Sigmoid colon (tissue), 7 donors: ENCODE data around the gene FBF1. TPM values are rescaled to one million over a fixed set of nuclear protein-coding genes. Genes with fewer than 3 reads are reported as not detected.
A peak's percentile ranks its signal among the peaks of the same experiment; 100 is the strongest.

Experiments
- DNase-seq: peaks from one replicate; pipeline ENCODE4 v3.0.0-alpha.2; 2019
- H3K27ac ChIP-seq, 4 donors: fragments of 200-600 bp; sonication (generic); one replicate each; pipeline ENCODE4 v1.5.1; 2016 to 2019; ENCODE audit warnings: mild to moderate bottlenecking in 1 of 4
- H3K27me3 ChIP-seq, 3 donors: fragments of 200-600 bp; sonication (generic); one replicate each; pipeline ENCODE4 v1.5.1; 2019; ENCODE audit warnings: mild to moderate bottlenecking in 1 of 3
- H3K36me3 ChIP-seq, 4 donors: fragments of 200-600 bp; sonication (generic); one replicate each; pipeline ENCODE4 v1.5.1; 2016 to 2019
- H3K4me1 ChIP-seq, 4 donors: fragments of 200-600 bp; sonication (generic); one replicate each; pipeline ENCODE4 v1.5.1; 2017 to 2019
- H3K4me3 ChIP-seq, 4 donors: fragments of 200-600 bp; sonication (generic); one replicate each; pipeline ENCODE4 v1.5.1; 2017 to 2019; ENCODE audit warnings: mild to moderate bottlenecking in 2 of 4, moderate library complexity in 1 of 4
- H3K9me3 ChIP-seq, 4 donors: fragments of 200-600 bp in 3 of 4; sonication (generic) in 3 of 4; one replicate each; pipeline versions ENCODE4 v1.5.1 to v1.6.1; 2013 to 2019
- EP300 ChIP-seq, 4 donors: sonication (generic); formaldehyde crosslinking; IDR thresholded peaks; one replicate each; pipeline ENCODE4 v1.6.1; 2017; ENCODE audit warnings: antibody characterized with exemption in 4 of 4
- POLR2A ChIP-seq, 2 donors: fragments of 450-650 bp; IDR thresholded peaks; one replicate each; pipeline ENCODE4 v1.6.1; 2016; ENCODE audit warnings: antibody characterized with exemption in 2 of 2, mild to moderate bottlenecking in 2 of 2, moderate library complexity in 2 of 2
- POLR2AphosphoS5 ChIP-seq, 4 donors: sonication (generic); formaldehyde crosslinking; IDR thresholded peaks; one replicate each; pipeline ENCODE4 v1.6.1; 2017; ENCODE audit warnings: antibody characterized with exemption in 4 of 4
- WGBS, 2 donors: extraction: QIAGEN DNeasy Blood & Tissue Kit; methylation state at CpG; one replicate each; pipeline ENCODE4 v1.1.7; 2013; 5-methylcytosine and 5-hydroxymethylcytosine counted together
- intact Hi-C: fragments of 100-400 bp; cut with DNase I; formaldehyde crosslinking; loops from one replicate; pipeline ENCODE4 v1.15.1; 2023
- polyA plus RNA-seq, 3 donors: library from polyadenylated mRNA; stranded (reverse); fragments of 200-250 nt; gene quantifications; one replicate each; pipeline ENCODE4 v1.2.3, GENCODE V29; 2013
- total RNA-seq, 4 donors: library from RNA; depleted of rRNA; stranded (reverse); fragments of >200 nt; gene quantifications; one replicate each; pipeline ENCODE4 v1.1.0, GENCODE V29; 2016
- TF ChIP-seq, protein P1 (sequence below), 4 experiments: fragments of 450-650 bp in 3 of 4; fragments of 200-600 bp in 1 of 4; IDR thresholded peaks; one replicate each; pipeline ENCODE4 v1.5.1; 2016 to 2019; ENCODE audit warnings: antibody characterized with exemption in 4 of 4, mild to moderate bottlenecking in 3 of 4, moderate library complexity in 2 of 4
- donor health status: healthy with polysubstance abuse.
- donor health status: Bipolar disorder and iron deficiency.
- donor health status: healthy.

FBF1 gene
- total and polyA plus RNA-seq, 7 donors = 1.2 to 16.6 (median 5.4) TPM

GRCh38 chr17:75898065-75898464, 42.8 kb downstream of the FBF1 start:
- DNase-seq = peak; percentile 70
- intact Hi-C loops = loop anchor here (5.0 kb wide), 1 partner anchor 121 kb away; a partner anchor contains a TSS
- 81 to 91% methylated on average over 8 of the region's 8 CpGs for WGBS, 2 donors
- Histone ChIP-seq H3K36me3 (peaks cover 25 to 49% (median 34%) of the 10 kb centered on the region in 4 donors), H3K9me3 (no peaks in the 10 kb centered on the region), H3K27ac (peak overlapping the region in 2 of 4 donors; percentile 95), H3K27me3 (no peaks in the 10 kb centered on the region), H3K4me1 (peaks cover 0 to 39% (median 34%) of the 10 kb centered on the region in 4 donors), H3K4me3 (no peak overlapping the region)
- TF ChIP-seq EP300 (IDR thresholded peaks at IDR 0.05) = no peak
- no peak for TF ChIP-seq POLR2A (IDR thresholded peaks at IDR 0.05)
- TF ChIP-seq POLR2AphosphoS5 (IDR thresholded peaks at IDR 0.05) = no peak
- TF ChIP-seq, protein P1, sequence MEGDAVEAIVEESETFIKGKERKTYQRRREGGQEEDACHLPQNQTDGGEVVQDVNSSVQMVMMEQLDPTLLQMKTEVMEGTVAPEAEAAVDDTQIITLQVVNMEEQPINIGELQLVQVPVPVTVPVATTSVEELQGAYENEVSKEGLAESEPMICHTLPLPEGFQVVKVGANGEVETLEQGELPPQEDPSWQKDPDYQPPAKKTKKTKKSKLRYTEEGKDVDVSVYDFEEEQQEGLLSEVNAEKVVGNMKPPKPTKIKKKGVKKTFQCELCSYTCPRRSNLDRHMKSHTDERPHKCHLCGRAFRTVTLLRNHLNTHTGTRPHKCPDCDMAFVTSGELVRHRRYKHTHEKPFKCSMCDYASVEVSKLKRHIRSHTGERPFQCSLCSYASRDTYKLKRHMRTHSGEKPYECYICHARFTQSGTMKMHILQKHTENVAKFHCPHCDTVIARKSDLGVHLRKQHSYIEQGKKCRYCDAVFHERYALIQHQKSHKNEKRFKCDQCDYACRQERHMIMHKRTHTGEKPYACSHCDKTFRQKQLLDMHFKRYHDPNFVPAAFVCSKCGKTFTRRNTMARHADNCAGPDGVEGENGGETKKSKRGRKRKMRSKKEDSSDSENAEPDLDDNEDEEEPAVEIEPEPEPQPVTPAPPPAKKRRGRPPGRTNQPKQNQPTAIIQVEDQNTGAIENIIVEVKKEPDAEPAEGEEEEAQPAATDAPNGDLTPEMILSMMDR (IDR thresholded peaks at IDR 0.05) = no peak

GRCh38 chr17:75897160-75898019, 43.5 kb downstream of the FBF1 start:
- WGBS, 2 donors = 58 to 61% methylated on average over 37 of the region's 37 CpGs
- H3K27me3 ChIP-seq = no peaks in the 10 kb centered on the region
- peaks cover 25 to 47% (median 35%) of the 10 kb centered on the region in 4 donors for H3K36me3 ChIP-seq
- intact Hi-C loops = loop anchor here (5.0 kb wide), 1 partner anchor 120 kb away; a partner anchor contains a TSS
- H3K4me3 ChIP-seq = peak overlapping the region; percentile 73 to 95 (median 83)
- peak; percentile 84 for DNase-seq
- peaks cover 0 to 39% (median 34%) of the 10 kb centered on the region in 4 donors for H3K4me1 ChIP-seq
- H3K27ac ChIP-seq = peak overlapping the region; percentile 95 to 98 (median 96)
- TF ChIP-seq POLR2A (IDR thresholded peaks at IDR 0.05) (no peak), EP300 (IDR thresholded peaks at IDR 0.05) (no peak), POLR2AphosphoS5 (IDR thresholded peaks at IDR 0.05) (no peak)
- TF ChIP-seq, protein P1 (IDR thresholded peaks at IDR 0.05) = no peak
- no peaks in the 10 kb centered on the region for H3K9me3 ChIP-seq

GRCh38 chr17:75896415-75897159, 44.3 kb downstream of the FBF1 start, which contains the start of gene TRIM65:
Gene TRIM65, minus strand, starts transcription at chr17:75896951. Its CDS starts 14 bp downstream, at chr17:75896937.
- peak within 1 kb of the TSS; percentile 73 to 95 (median 83) for H3K4me3 ChIP-seq
- intact Hi-C loops = loop anchor here (1.0 to 5.0 kb wide), 3 partner anchors 19 to 119 kb away; partner anchors contain the start of gene WBP2
- DNase-seq = peak; percentile 94
- H3K27ac ChIP-seq = peak within 1 kb of the TSS; percentile 95 to 98 (median 96)
- no peaks in the 10 kb centered on the region for H3K27me3 ChIP-seq
- peak; percentile 81 to 94 (median 88) for TF ChIP-seq POLR2AphosphoS5 (IDR thresholded peaks at IDR 0.05)
- TF ChIP-seq EP300 (IDR thresholded peaks at IDR 0.05) = no peak
- TF ChIP-seq, protein P1 (IDR thresholded peaks at IDR 0.05) = no peak
- peak; percentile 41 to 61 for TF ChIP-seq POLR2A (IDR thresholded peaks at IDR 0.05)
- H3K9me3 ChIP-seq = no peaks in the 10 kb centered on the region
- WGBS, 2 donors = 0 to 1% methylated on average over 102 of the region's 102 CpGs
- H3K4me1 ChIP-seq = peaks cover 0 to 39% (median 34%) of the 10 kb centered on the region in 4 donors
- H3K36me3 ChIP-seq = peaks cover 24 to 47% (median 34%) of the 10 kb centered on the region in 4 donors

DNA sequence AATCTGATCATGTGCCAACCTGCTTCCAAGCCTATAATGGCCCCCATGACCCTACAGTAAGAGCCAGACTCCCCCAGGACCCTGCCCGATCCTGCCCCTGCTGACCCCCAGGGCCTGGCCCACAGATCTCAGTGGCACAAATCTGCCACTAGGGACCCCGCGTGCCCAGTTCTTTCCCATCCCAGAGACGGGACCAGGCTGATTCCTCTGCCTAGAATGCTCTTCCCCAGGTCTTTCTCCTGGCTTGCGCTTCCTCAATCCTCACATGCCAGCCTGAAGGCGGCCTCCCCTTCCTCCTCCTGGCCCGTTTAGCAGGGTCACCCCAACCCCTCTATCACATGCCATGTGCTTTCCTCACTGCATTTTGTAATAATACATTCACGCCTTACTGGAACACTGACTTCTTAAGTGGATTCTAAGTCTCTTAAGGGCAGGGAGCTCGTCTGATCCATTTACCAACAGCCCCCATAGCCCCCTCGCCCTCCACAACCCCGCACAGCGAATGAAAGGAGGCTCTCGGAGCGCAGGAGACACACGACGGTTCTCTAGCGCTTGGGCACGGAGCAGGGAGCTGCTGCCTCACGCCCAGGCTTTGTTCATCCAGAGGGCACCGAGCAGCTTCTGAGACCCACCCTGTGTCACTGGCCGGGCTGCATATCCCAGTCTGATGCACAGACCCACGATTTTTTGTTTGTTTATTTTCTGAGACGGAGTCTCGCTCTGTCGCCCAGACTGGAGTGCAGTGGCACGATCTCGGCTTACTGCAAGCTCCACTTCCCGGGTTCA, 45.3 kb downstream of the FBF1 start:
- Histone ChIP-seq H3K27me3 (no peaks in the 10 kb centered on the region), H3K27ac (peak overlapping the region; percentile 95 to 98 (median 96)), H3K36me3 (peaks cover 20 to 47% (median 34%) of the 10 kb centered on the region in 4 donors), H3K4me1 (peaks cover 0 to 39% (median 34%) of the 10 kb centered on the region in 4 donors), H3K4me3 (peak overlapping the region; percentile 73 to 95 (median 83)), H3K9me3 (no peaks in the 10 kb centered on the region)
- TF ChIP-seq, protein P1 (IDR thresholded peaks at IDR 0.05) = peak in 3 of 4 experiments; percentile 4 to 38 (median 34)
- TF ChIP-seq EP300 (IDR thresholded peaks at IDR 0.05) = no peak
- TF ChIP-seq POLR2A (IDR thresholded peaks at IDR 0.05) = no peak
- WGBS, 2 donors = 21 to 31% methylated on average over 28 of the region's 28 CpGs
- intact Hi-C loops = loop anchor here (1.0 to 5.0 kb wide), 3 partner anchors 18 to 118 kb away; partner anchors contain the start of gene WBP2
- DNase-seq = peak; percentile 69
